ENCODE measurements around the gene OR1L4.

OR1L4 gene

DNA sequence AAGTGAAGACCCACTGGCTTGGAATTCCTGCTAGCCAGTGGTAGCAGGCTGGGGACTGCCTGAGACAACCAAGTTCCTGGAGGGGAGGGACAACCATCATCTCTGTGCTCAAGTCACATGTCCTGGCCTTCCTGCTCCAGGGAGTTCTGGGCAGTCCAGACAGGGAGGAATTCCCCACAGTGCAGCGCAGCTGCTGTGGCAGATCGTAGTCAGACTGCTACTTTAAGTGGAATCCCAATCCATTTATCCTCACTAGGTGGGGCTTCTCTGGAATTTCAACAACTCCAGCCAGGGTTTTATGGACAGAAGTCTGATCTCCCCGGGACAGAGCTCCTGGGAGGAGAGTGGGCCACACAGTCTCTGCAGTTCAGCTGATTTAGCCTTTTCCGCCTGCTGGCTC is 44.0 kb downstream of the OR1L4 start:
- TF ChIP-seq, protein P1, sequence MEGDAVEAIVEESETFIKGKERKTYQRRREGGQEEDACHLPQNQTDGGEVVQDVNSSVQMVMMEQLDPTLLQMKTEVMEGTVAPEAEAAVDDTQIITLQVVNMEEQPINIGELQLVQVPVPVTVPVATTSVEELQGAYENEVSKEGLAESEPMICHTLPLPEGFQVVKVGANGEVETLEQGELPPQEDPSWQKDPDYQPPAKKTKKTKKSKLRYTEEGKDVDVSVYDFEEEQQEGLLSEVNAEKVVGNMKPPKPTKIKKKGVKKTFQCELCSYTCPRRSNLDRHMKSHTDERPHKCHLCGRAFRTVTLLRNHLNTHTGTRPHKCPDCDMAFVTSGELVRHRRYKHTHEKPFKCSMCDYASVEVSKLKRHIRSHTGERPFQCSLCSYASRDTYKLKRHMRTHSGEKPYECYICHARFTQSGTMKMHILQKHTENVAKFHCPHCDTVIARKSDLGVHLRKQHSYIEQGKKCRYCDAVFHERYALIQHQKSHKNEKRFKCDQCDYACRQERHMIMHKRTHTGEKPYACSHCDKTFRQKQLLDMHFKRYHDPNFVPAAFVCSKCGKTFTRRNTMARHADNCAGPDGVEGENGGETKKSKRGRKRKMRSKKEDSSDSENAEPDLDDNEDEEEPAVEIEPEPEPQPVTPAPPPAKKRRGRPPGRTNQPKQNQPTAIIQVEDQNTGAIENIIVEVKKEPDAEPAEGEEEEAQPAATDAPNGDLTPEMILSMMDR (IDR thresholded peaks at IDR 0.05; ENCODE audit: extremely low read depth, missing control alignments) = no peak

More for the DNA sequence above, 44.0 kb downstream of the OR1L4 start:
- no peak for DNase-seq (ENCODE audit: low spot score)

All from GM20000 (cell line).